CD4-positive, alpha-beta memory T cell (primary cell): ENCODE measurements around the gene GSTA2. TPM values are rescaled to one million over a fixed set of nuclear protein-coding genes. Genes with fewer than 3 reads are reported as not detected.
"Not testable (repeated sequence)": the region's sequence is repeated elsewhere in the genome, so short reads cannot be mapped to it uniquely, and the experiment has no call there.

Source experiments
- CTCF ChIA-PET: fragments of 350-600 bp; sonication (Branson Sonifier 250); formaldehyde crosslinking; loops from one replicate; lab custom pipeline; 2021; ENCODE audit warnings: inconsistent platforms; ENCODE audit not compliant: partially characterized antibody; lab: Charles Lee
- POLR2A ChIA-PET: fragments of 350-600 bp; sonication (Branson Sonifier 250); formaldehyde crosslinking; loops from one replicate; lab custom pipeline; 2021; ENCODE audit not compliant: partially characterized antibody; lab: Charles Lee
- DNase-seq, 5 donors: peaks; one replicate each; pipeline versions ENCODE4 v3.0.0 to v3.0.0-alpha.2; 2020 to 2022; ENCODE audit warnings: mixed read lengths in 1 of 5
- H3K27ac ChIP-seq: one replicate; pipeline ENCODE4 v1.7.0; 2013; ENCODE audit warnings: low read depth, low read length
- H3K27me3 ChIP-seq: 2 replicates; pipeline ENCODE4 v1.7.0; 2013; ENCODE audit warnings: mild to moderate bottlenecking, low read length, moderate library complexity; ENCODE audit not compliant: insufficient read depth
- H3K36me3 ChIP-seq: 2 replicates; pipeline ENCODE4 v1.7.0; 2013; ENCODE audit warnings: mild to moderate bottlenecking, low read length, moderate library complexity; ENCODE audit not compliant: insufficient read depth
- H3K4me1 ChIP-seq: 2 replicates; pipeline ENCODE4 v1.7.0; 2013; ENCODE audit warnings: mild to moderate bottlenecking, low read length, moderate library complexity; ENCODE audit not compliant: insufficient read depth
- H3K4me3 ChIP-seq, 2 donors: one replicate each; pipeline ENCODE4 v1.7.0; 2013; ENCODE audit warnings: low read length in 2 of 2, mild to moderate bottlenecking in 1 of 2
- H3K9me3 ChIP-seq, 2 donors: one replicate each; pipeline ENCODE4 v1.7.0; 2013; ENCODE audit warnings: low read length in 2 of 2, control low read depth in 1 of 2; ENCODE audit not compliant: control insufficient read depth in 1 of 2
- H3K27ac Mint-ChIP-seq, 7 donors: one replicate each; pipeline ENCODE4 v1.8.0; 2020 to 2021; ENCODE audit warnings: mixed read lengths in 7 of 7, mild to moderate bottlenecking in 6 of 7, inconsistent platforms in 3 of 7, moderate library complexity in 3 of 7
- H3K27me3 Mint-ChIP-seq, 2 donors: one replicate each; pipeline ENCODE4 v1.8.0; 2020 to 2021; ENCODE audit warnings: mixed read lengths in 2 of 2
- H3K36me3 Mint-ChIP-seq, 2 donors: one replicate each; pipeline ENCODE4 v1.8.0; 2020 to 2021; ENCODE audit warnings: mixed read lengths in 2 of 2, inconsistent platforms in 1 of 2, mild to moderate bottlenecking in 1 of 2
- H3K4me1 Mint-ChIP-seq, 4 donors: one replicate each; pipeline ENCODE4 v1.8.0; 2020 to 2021; ENCODE audit warnings: mixed read lengths in 4 of 4, mild to moderate bottlenecking in 1 of 4
- H3K4me3 Mint-ChIP-seq, 8 donors: one replicate each; pipeline ENCODE4 v1.8.0; 2020 to 2021; ENCODE audit warnings: mixed read lengths in 8 of 8, mild to moderate bottlenecking in 7 of 8, moderate library complexity in 6 of 8, inconsistent platforms in 3 of 8
- H3K9me3 Mint-ChIP-seq, 8 donors: one replicate each; pipeline ENCODE4 v1.8.0; 2020 to 2021; ENCODE audit warnings: mixed read lengths in 8 of 8, mild to moderate bottlenecking in 5 of 8, inconsistent platforms in 3 of 8, moderate library complexity in 1 of 8
- intact Hi-C: fragments of 100-400 bp; cut with micrococcal nuclease; formaldehyde crosslinking; loops from one replicate; pipeline ENCODE4 v1.15.1; 2023
- polyA plus RNA-seq, 2 donors: library from polyadenylated mRNA; unstranded; fragments of 300-500 nt; fragmentation: Illumina TruSeq; gene quantifications; one replicate each; pipeline ENCODE4 v1.2.3, GENCODE V29; 2021
- total RNA-seq, 2 experiments: library from RNA; stranded (reverse); gene quantifications; one replicate each; pipeline ENCODE4 v1.2.3, GENCODE V29; 2021

The GSTA2 gene
- total and polyA plus RNA-seq, 4 experiments from 2014 or later = not detected

DNA sequence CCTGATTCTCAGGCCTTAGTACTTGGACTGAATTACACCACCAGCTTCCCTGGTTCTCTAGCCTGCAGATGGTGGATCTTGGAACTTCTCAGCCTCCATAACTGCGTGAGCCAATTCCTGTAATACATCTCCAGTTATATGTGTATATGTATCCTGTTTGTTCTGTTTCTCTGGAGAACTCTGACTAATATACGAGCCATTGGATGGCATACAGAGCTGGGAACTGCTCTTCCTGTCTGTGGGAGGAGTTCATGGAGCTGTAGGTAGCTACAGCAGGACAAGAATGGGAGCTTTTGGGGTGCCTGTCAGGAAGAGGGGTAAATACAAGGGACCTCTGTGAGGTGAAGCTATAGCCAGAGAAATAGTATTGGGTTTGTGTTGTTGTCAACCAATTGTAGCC lies 51.1 kb downstream of the GSTA2 start:
- Mint-ChIP-seq H3K27ac (no peak overlapping the region), H3K4me1 (no peaks in the 10 kb centered on the region), H3K4me3 (no peak overlapping the region), H3K9me3 (peaks cover 0 to 7% (median 2%) of the 10 kb centered on the region in 8 donors), H3K36me3 (no peaks in the 10 kb centered on the region), H3K27me3 (peaks cover 4 to 6% of the 10 kb centered on the region in 2 donors)
- intact Hi-C loops = no loop called here
- Histone ChIP-seq H3K4me1 (no peaks in the 10 kb centered on the region), H3K27ac (no peak overlapping the region), H3K36me3 (no peaks in the 10 kb centered on the region), H3K27me3 (no peaks in the 10 kb centered on the region), H3K9me3 (no peaks in the 10 kb centered on the region), H3K4me3 (no peak overlapping the region)
- no peak for DNase-seq
- ChIA-PET POLR2A (no interaction called here), CTCF (no interaction called here)

DNA sequence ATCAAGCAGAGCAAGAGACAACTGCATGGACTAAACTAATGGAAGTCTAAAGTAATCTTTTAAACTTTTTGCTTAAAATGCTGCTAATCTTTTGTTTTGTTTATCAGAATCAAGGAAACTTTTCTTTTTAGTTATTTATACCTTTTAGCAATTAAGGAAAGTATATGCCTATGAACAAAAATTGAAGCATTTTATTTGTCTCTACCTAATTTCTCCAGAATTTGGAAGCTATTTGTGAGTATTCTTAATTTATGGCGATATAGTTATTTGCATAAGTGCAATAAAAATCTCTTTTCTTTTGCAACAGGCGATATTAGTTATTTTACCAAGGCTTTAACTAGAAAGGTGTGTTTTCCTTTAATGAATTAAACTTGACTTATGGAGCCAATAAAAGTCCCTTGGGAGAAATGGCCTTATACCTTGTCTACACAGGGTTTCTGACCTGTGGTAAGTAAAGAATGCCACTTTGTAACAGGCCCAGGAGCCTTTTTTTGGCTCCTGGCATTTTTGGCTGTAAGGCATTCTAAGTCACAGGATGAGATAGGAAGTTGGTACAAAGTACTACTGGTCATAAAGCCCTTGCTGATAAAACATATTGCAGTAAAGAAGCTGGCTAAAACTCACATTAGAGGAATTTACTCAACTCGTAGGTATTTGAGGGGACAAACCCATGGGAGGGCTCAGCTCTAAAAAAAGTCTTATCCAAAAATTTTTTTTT lies 55.2 kb downstream of the GSTA2 start:
- no peak overlapping the region for H3K27ac ChIP-seq
- no peak overlapping the region for H3K4me3 ChIP-seq
- H3K27ac Mint-ChIP-seq = no peak overlapping the region
- DNase-seq = no peak
- POLR2A ChIA-PET = no interaction called here
- no peaks in the 10 kb centered on the region for H3K36me3 Mint-ChIP-seq
- H3K27me3 ChIP-seq = no peaks in the 10 kb centered on the region
- H3K36me3 ChIP-seq = no peaks in the 10 kb centered on the region
- no peak overlapping the region for H3K4me3 Mint-ChIP-seq
- intact Hi-C loops = no loop called here
- no peaks in the 10 kb centered on the region for H3K9me3 ChIP-seq
- H3K4me1 Mint-ChIP-seq = no peaks in the 10 kb centered on the region
- H3K27me3 Mint-ChIP-seq = peaks cover 0 to 2% of the 10 kb centered on the region in 2 donors
- CTCF ChIA-PET = no interaction called here
- peaks cover 0 to 7% (median 2%) of the 10 kb centered on the region in 8 donors for H3K9me3 Mint-ChIP-seq
- no peaks in the 10 kb centered on the region for H3K4me1 ChIP-seq

DNA sequence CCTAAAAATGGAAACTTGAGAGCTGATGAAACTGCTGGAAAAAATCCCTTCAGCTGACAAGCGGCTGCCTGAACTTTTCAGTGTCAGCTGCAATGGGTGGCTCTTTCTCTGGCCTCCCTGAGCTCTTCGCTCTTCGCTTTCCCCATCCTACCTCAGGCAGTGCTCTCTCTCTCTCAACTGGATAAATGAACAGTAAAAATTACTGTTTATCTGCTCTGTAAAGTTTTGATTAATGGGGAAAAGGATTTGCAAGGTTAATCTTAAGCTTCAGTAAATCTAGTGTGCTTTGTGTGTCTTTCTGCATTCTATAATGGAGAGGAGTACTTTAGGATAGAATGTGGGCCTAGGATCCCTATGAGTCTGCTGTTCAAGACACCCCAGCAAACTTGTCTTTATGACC lies 57.3 kb downstream of the GSTA2 start:
- ChIA-PET CTCF (interaction anchor here (1.0 kb wide), 1 partner anchor 11 kb away, joined by 3 read pairs; no protein-coding TSS in a partner anchor), POLR2A (no interaction called here)
- no peak overlapping the region for H3K4me3 ChIP-seq
- no peak overlapping the region for H3K27ac ChIP-seq
- no peaks in the 10 kb centered on the region for H3K36me3 ChIP-seq
- no peaks in the 10 kb centered on the region for H3K4me1 ChIP-seq
- no peaks in the 10 kb centered on the region for H3K36me3 Mint-ChIP-seq
- no peak overlapping the region for H3K27ac Mint-ChIP-seq
- H3K27me3 Mint-ChIP-seq = peaks cover 1 to 6% of the 10 kb centered on the region in 2 donors
- no peaks in the 10 kb centered on the region for H3K4me1 Mint-ChIP-seq
- no peak for DNase-seq
- H3K9me3 ChIP-seq = no peaks in the 10 kb centered on the region
- no peak overlapping the region for H3K4me3 Mint-ChIP-seq
- intact Hi-C loops = no loop called here
- no peaks in the 10 kb centered on the region for H3K27me3 ChIP-seq
- H3K9me3 Mint-ChIP-seq = peaks cover 0 to 7% (median 2%) of the 10 kb centered on the region in 8 donors

DNA sequence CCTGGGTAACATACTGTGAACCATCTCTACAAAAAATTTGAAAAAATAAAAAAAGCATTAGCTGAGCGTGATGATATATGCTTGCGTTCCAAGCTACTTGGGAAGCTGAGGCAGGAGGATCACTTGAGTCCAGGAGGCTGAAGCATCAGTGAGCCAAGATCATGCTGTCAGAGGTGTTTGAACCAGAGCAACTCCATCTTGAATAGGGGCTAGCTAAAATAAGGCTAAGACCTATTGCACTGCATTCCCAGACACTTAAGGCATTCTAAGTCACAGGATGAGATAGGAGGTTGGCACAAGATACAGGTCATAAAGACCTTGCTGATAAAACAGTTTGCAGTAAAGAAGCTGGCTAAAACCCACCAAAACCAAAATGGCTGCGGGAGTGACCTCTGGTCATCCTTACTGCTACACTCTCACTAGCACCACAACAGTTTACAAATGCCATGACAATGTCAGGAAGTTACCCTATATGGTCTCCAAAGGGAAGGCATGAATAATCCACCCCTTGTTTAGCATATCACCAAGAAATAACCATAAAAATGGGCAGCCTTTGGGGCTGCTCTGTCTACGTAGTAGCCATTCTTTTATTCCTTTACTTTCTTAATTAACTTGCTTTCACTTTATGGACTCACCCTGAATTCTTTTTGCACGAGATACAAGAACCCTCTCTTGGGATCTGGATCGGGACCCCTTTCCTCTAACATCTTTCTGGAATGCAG lies 58.3 kb downstream of the GSTA2 start:
- CTCF ChIA-PET, DNase-seq, H3K36me3 ChIP-seq, H3K27me3 Mint-ChIP-seq, H3K9me3 ChIP-seq, H3K4me3 ChIP-seq, intact Hi-C loops, H3K4me1 Mint-ChIP-seq, H3K36me3 Mint-ChIP-seq, H3K27ac Mint-ChIP-seq, H3K4me3 Mint-ChIP-seq, POLR2A ChIA-PET, H3K27ac ChIP-seq, H3K4me1 ChIP-seq, H3K9me3 Mint-ChIP-seq, H3K27me3 ChIP-seq: not testable (repeated sequence)

DNA sequence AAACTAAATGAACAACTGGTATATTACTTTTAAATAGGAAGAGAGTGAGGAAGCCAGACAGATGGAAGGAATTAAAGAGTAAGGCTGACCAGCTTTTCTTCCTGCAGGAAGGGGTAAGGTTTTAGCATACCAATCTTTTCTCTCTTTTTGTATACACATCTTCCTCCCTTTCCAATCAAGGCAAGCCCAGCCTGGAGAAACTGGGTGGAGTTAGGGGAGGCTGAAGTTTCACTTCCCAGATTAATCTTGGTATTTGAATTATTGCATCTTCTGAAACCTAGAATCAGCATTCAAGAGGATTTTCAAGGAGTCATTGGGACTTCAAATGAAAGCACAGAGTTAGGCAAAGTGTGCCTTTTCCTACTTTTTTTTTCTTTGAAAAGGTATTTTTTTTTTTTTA lies 59.2 kb downstream of the GSTA2 start:
- POLR2A ChIA-PET = no interaction called here
- CTCF ChIA-PET = no interaction called here
- Histone ChIP-seq H3K9me3 (no peaks in the 10 kb centered on the region), H3K36me3 (no peaks in the 10 kb centered on the region), H3K27ac (no peak overlapping the region), H3K4me3 (no peak overlapping the region), H3K27me3 (no peaks in the 10 kb centered on the region), H3K4me1 (no peaks in the 10 kb centered on the region)
- no peaks in the 10 kb centered on the region for H3K36me3 Mint-ChIP-seq
- no peak overlapping the region for H3K4me3 Mint-ChIP-seq
- peaks cover 0 to 7% (median 2%) of the 10 kb centered on the region in 8 donors for H3K9me3 Mint-ChIP-seq
- H3K4me1 Mint-ChIP-seq = no peaks in the 10 kb centered on the region
- DNase-seq = no peak
- H3K27ac Mint-ChIP-seq = no peak overlapping the region
- intact Hi-C loops = no loop called here
- peaks cover 1 to 8% of the 10 kb centered on the region in 2 donors for H3K27me3 Mint-ChIP-seq

Other genes with a start within 250 kb of the GSTA2 start
- 10 to 100 TPM; 10.7 to 11.3 TPM for gene TRAM2, start 186.4 kb downstream of the GSTA2 start, total RNA-seq
- 1 to 10 TPM; 2.7 to 4.3 TPM for gene TRAM2, start 186.4 kb downstream of the GSTA2 start, polyA plus RNA-seq
- 10 to 100 TPM in 1 of 2 experiments, 1 to 10 TPM in 1; 9.5 to 10.0 TPM for gene TMEM14A, start 92.4 kb downstream of the GSTA2 start, total RNA-seq
- 10 to 100 TPM; 30.7 to 58.1 TPM for gene TMEM14A, start 92.4 kb downstream of the GSTA2 start, polyA plus RNA-seq
- not detected for gene GSTA1, start 40.3 kb upstream of the GSTA2 start, total RNA-seq
- gene GSTA1, start 40.3 kb upstream of the GSTA2 start, polyA plus RNA-seq = not detected
- gene GSTA5, start 77.3 kb upstream of the GSTA2 start, total RNA-seq = not detected
- gene GSTA5, start 77.3 kb upstream of the GSTA2 start, polyA plus RNA-seq = not detected
- not detected for gene GSTA3, start 146.2 kb upstream of the GSTA2 start, total RNA-seq
- not detected for gene GSTA3, start 146.2 kb upstream of the GSTA2 start, polyA plus RNA-seq
- gene GSTA4, start 231.8 kb upstream of the GSTA2 start, total RNA-seq = not detected
- gene GSTA4, start 231.8 kb upstream of the GSTA2 start, polyA plus RNA-seq = 1 to 10 TPM in 1 of 2 donors, under 1 TPM in 1; 0.57 to 1.7 TPM